OCI-LY7 (cell line): Measurements from ENCODE around the gene SLC1A3.

ENCODE experiments used
- CTCF ChIP-seq: fragments of 200-600 bp; sonication (generic); conservative IDR thresholded peaks from 2 replicates; pipeline ENCODE4 v1.5.1; 2014; ENCODE audit warnings: mild to moderate bottlenecking, antibody characterized with exemption, low read length, moderate library complexity, mixed read lengths
- EZH2phosphoT487 ChIP-seq: fragments of 200-600 bp; sonication (generic); IDR thresholded peaks from 2 replicates; pipeline ENCODE4 v1.6.1; 2018; ENCODE audit warnings: low read depth, borderline replicate concordance, mild to moderate bottlenecking, mixed run types, antibody characterized with exemption, low read length, moderate library complexity, mixed read lengths

DNA sequence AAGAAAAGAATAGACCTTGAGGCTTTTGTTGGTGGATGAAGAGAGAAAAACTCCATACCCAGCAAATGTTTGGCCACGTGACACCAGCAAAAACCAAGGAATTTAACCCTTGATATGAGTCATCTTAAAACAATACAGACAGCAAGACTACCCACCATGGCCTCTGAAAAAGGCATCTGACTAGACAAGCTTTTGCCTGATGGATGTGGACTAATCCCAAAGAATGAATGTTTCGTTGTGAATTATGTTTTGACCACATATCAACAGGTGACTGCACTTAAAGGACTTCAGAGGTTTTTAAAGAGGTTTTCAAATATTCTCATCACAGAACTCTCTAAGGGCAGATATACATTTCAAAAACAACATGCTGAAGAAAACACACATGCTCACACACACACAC, 33.0 kb upstream of the SLC1A3 start:
- no peak for TF ChIP-seq CTCF
- no peak for TF ChIP-seq EZH2phosphoT487
